GM18951 (cell line): ENCODE data around the gene GMIP.
"Not testable (repeated sequence)": the region's sequence is repeated elsewhere in the genome, so short reads cannot be mapped to it uniquely, and the experiment has no call there.

Experiments used
- POLR2A ChIP-seq: IDR thresholded peaks from 4 replicates; pipeline ENCODE4 v1.6.1; 2011; ENCODE audit warnings: mild to moderate bottlenecking; ENCODE audit not compliant: insufficient read length, insufficient read depth; ENCODE audit errors: extremely low read depth
- in situ Hi-C: fragments of 300-500 bp; cut with MboI; formaldehyde crosslinking; loops from one replicate; pipeline ENCODE4 v1.12.0; 2022; ENCODE audit warnings: low sequenced_read_pairs, mixed read lengths, inconsistent platforms; ENCODE audit not compliant: unreplicated experiment

The GMIP gene

GRCh38 chr19:19643158-19644053 lies at the start of gene GMIP:
Gene GMIP, minus strand, starts transcription at chr19:19643657. Its CDS starts 128 bp downstream, at chr19:19643529.
- TF ChIP-seq POLR2A, result peak; percentile 78
- in situ Hi-C loops, result loop anchor here (5.0 to 25.0 kb wide), 2 partner anchors 111 to 281 kb away; no protein-coding TSS in a partner anchor

- in situ Hi-C loops, result no loop called here
- no peak for TF ChIP-seq POLR2A
Observed at GRCh38 chr19:19691683-19692082, 48.2 kb upstream of the GMIP start.

DNA sequence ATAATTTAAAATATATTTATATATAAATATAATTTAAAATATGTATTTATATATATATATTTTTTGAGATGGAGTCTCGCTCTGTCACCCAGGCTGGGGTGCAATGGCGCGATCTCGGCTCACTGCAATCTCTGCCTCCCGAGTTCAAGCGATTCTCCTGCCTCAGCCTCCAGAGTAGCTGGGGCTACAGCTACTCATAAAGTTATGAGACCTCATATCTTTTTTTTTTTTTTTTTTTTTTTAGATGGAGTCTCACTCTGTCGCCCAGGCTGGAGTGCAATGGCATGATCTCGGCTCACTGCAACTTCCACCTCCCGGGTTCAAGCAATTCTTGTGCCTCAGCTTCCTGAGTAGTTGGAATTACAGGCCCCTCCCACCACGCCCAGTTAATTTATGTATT lies 45.6 kb upstream of the GMIP start:
- in situ Hi-C loops, result not testable (repeated sequence)

DNA sequence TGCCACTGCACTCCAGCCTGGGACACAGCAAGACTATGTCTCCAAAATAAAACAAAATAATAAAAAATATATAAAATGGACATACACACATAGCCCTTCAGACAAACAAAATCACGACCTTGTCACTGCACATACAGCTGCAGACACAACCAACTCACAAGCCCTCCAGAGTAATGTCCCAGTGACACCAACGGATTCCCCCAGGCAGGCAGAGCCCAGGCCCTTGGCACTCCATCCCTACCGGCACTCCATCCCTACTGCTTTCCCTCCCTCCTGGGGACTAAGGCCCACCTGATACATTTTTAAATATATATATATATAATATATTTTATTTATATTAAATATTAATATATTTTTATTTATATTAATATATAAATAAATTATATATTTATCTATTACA lies 43.6 kb upstream of the GMIP start:
- in situ Hi-C loops, result no loop called here
- no peak for TF ChIP-seq POLR2A

GRCh38 chr19:19686580-19686979 lies 43.1 kb upstream of the GMIP start:
- in situ Hi-C loops, result no loop called here
- TF ChIP-seq POLR2A, result no peak

DNA sequence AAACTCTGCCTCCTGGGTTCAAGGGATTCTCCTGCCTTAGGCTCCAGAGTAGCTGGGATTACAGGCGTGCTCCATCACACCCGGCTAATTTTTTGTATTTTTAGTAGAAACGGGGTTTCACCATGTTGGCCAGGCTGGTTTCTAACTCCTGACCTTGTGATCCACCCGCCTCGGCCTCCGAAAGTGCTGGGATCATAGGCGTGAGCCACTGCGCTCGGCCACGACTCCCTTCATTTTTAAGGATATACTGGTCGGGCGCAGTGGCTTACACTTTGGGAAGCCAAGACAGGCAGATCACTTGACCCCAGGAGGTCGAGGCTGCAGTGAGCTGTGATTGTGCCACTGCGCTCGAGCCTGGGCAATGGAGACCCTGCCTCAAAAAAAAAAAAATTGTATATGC lies 42.7 kb upstream of the GMIP start:
- in situ Hi-C loops, result not testable (repeated sequence)

- no peak for TF ChIP-seq POLR2A
- in situ Hi-C loops, result no loop called here
Observed at GRCh38 chr19:19679176-19680073, 36.0 kb upstream of the GMIP start.

GRCh38 chr19:19677579-19677978 lies 34.1 kb upstream of the GMIP start:
- in situ Hi-C loops, result no loop called here
- no peak for TF ChIP-seq POLR2A

DNA sequence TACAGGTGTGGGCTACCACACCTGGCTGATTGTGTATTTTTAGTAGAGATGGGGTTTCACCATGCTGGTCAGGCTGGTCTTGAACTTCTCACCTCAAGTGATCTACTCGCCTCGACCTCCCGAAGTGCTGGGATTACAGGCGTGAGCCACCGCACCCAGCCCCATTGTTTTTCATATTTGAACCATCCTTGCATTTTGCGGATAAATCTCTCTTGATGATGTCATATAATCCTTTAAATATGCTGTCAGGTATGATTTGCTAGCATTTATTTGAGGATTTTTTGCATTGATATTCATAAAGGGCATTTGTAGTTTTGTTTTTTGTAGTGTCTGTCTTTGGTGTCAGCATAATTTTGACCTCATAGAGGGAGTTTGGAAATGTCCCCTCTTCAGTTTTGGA lies 30.9 kb upstream of the GMIP start:
- TF ChIP-seq POLR2A, result no peak
- in situ Hi-C loops, result no loop called here

DNA sequence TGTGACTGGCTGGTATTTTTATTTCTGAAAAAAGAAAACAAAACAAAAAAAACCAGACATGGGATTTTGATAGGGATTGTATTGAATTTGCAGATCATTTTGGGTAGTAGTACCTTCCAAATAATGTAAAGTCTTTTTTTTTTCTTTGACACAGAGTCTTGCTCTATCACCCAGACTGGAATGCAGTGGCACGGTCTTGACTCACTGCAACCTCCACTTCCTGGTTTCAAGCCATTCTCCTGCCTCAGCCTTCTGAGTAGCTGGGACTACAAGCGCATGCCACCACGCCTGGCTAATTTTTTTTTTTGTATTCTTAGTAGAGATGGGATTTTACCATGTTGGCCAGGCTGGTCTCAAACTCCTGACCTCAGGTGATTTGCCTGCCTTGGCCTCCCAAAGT lies 29.4 kb upstream of the GMIP start:
- no peak for TF ChIP-seq POLR2A
- in situ Hi-C loops, result no loop called here

GRCh38 chr19:19670070-19670551 lies 26.7 kb upstream of the GMIP start:
- in situ Hi-C loops, result no loop called here
- TF ChIP-seq POLR2A, result no peak

DNA sequence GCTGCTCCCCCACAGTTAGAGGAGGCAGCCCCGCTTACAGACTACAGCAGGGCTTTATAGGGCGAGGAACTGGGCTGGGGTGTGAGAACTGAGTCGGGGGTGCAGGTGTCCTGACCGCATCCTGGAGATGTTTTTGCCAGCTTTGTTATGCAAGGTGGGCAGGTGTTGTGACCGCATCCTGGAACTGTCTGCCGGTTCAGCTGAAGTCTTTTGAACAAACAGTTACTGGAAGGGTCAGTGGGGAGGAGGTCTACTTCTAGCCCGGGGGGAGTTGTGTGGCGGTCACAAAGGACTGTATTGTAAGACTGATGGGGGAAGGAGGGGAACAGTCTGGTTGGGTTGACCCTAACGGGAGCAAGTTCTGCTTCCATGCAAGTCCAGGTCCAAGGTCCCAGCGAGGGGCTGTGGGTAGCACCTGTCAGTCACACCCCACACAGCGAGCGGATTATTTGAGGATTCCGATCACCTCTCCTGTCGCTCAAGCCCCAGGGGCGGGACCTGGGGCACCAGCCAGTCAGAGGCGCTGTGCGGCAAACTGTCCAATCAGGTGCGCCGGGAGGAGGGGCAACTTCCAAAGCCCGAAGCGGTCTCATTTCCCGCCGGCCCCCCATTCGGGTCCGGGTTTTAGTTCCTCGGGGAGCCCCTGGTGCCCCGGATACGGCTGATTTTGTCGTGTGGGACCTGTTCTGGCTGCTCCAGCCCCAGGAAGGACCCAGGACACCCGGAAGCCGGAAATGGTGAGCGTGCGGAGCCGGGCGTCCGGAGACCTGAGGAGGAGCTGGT lies 25.0 kb upstream of the GMIP start, which contains the start of gene ZNF101:
TSS of gene ZNF101 (plus strand) at position 610 of the 783 bp plus-strand sequence. CDS start at position 735, 125 bp downstream.
- in situ Hi-C loops, result no loop called here
- peak; percentile 84 for TF ChIP-seq POLR2A

DNA sequence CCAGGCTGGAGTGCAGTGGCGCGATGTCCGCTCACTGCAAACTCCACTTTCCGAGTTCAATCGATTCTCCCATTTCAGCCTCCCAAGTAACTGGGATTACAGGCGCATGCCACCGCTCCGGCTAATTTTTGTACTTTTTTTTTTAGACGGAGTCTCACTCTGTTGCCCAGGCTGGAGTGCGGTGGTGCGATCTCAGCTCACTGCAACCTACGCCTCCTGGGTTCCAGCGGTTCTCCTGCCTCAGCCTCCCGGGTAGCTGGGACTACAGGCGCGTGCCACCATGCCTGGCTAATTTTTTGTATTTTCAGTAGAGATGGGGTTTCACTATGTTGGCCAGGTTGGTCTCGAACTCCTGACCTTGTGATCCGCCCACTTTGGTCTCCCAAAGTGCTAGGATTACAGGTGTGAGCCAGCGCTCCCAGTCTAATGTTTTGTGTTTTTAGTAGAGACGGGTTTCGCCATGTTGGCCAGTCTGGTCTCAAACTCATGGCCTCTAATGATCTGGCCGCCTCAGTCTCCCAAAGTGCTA lies 22.0 kb upstream of the GMIP start:
- in situ Hi-C loops, result not testable (repeated sequence)
